ENCODE data around the gene HS1BP3.

DNA sequence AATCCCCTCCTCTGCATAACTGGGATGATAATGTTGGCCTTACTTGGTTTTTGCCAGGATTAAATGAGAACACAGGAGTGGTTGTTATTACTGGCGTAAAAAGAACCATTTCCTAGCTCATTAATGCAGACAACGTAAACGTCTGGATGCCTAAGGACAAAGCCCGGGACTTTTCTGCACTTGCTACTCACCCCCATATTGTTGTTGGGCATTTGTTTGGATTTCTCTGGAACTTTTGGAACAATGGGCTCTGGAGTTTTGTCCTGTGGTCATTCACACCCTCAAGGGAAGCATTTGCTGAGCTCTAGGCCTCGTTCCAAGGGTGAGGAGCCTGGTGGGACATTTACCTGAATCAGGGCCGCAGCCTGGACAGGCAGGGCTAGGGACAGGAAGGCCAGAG lies 76.0 kb downstream of the HS1BP3 start:
- TF ChIP-seq, protein P1, sequence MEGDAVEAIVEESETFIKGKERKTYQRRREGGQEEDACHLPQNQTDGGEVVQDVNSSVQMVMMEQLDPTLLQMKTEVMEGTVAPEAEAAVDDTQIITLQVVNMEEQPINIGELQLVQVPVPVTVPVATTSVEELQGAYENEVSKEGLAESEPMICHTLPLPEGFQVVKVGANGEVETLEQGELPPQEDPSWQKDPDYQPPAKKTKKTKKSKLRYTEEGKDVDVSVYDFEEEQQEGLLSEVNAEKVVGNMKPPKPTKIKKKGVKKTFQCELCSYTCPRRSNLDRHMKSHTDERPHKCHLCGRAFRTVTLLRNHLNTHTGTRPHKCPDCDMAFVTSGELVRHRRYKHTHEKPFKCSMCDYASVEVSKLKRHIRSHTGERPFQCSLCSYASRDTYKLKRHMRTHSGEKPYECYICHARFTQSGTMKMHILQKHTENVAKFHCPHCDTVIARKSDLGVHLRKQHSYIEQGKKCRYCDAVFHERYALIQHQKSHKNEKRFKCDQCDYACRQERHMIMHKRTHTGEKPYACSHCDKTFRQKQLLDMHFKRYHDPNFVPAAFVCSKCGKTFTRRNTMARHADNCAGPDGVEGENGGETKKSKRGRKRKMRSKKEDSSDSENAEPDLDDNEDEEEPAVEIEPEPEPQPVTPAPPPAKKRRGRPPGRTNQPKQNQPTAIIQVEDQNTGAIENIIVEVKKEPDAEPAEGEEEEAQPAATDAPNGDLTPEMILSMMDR (IDR thresholded peaks at IDR 0.05): no peak
- no peak for TF ChIP-seq POLR2A (IDR thresholded peaks at IDR 0.05)
